Mucosa of descending colon (tissue), 3 donors: ENCODE data around the gene SH2D3C. TPM values are rescaled to one million over a fixed set of nuclear protein-coding genes. Genes with fewer than 3 reads are reported as not detected.

Experiments
- ATAC-seq: fragments of 200-7000 bp; cut with Tn5 transposase; one replicate; pipeline ENCODE4 v1.9.1; 2020; ENCODE audit warnings: mild to moderate bottlenecking, moderate library complexity
- DNase-seq, 3 donors: peaks; one replicate each; pipeline ENCODE4 v3.0.0-alpha.2; 2020
- H3K36me3 ChIP-seq: fragments of 200-600 bp; one replicate; pipeline ENCODE4 v1.8.0; 2021; ENCODE audit warnings: low read depth, mild to moderate bottlenecking
- H3K4me1 ChIP-seq: fragments of 200-600 bp; one replicate; pipeline ENCODE4 v1.8.0; 2021; ENCODE audit warnings: low read depth, mild to moderate bottlenecking
- H3K4me3 ChIP-seq: fragments of 200-600 bp; one replicate; pipeline ENCODE4 v1.8.0; 2021; ENCODE audit warnings: mild to moderate bottlenecking
- H3K9me3 ChIP-seq: fragments of 200-600 bp; one replicate; pipeline ENCODE4 v1.8.0; 2021; ENCODE audit warnings: mild to moderate bottlenecking
- intact Hi-C, 2 donors: fragments of 100-400 bp; cut with DNase I in 1 of 2; cut with micrococcal nuclease in 1 of 2; formaldehyde crosslinking; loops; one replicate each; pipeline versions ENCODE4 v1.11.0 to v1.11.1; 2022; cut with DNase I, micrococcal nuclease
- total RNA-seq, 3 donors: library from RNA; stranded (reverse); fragmentation: NEBNext Ultra II Directional in 2 of 3; extraction: Animal tissue kit (Norgen Biotek cat#: 25700) in 2 of 3; gene quantifications; one replicate each; pipeline versions ENCODE4 v1.2.1 to v1.2.4, GENCODE V29; 2021 to 2023
- TF ChIP-seq, protein P1 (sequence below): fragments of 200-600 bp; IDR thresholded peaks from one replicate; pipeline ENCODE4 v1.8.0; 2022; ENCODE audit warnings: antibody characterized with exemption, mild to moderate bottlenecking
- donor health status: DM: no; HTN: no; CAD: no; lungs with moderate emphysema.
- donor health status: DM: no; HTN: no; CAD: no.
- donor health status: DM: no; HTN: yes; CAD: no.

SH2D3C gene
- total RNA-seq, 3 donors from 2014 or later = 3.2 to 7.4 (median 4.7) TPM

DNA sequence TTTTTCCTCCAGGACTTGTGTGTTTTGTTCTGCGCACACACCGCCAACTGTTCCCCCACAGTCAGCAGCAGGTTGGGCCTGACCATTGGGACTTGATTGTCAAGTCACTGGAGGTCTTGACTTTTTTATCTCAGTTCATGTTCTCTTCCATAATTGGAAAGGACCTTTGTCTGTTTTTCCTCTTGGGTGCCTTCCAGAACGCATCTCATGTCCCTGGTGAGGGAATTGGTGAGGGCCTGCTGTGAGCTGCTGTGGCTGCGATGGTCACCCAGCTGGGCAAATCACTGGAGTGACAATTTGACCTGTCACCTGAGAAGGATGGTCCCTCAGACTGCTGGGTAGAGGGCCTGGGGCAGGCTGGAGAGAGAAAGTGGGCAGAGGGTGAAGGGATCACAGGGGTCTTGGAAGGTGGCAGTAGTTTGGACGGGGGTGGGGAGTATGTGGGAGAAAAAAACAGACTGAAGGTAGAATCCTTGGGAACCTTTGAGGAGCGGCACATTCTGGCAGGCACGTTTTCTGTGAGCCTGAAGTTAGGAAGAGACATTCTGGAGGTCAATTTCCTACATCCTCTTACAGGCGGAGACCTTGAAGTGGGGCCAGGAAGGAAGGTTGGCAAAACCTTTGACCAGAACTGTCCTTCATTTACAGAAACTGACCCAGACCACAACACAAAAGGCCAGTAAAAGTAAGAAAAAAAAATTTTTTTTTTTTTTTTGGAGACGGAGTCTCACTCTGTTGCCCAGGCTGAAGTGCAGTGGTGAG, 11.8 kb upstream of the SH2D3C start:
- TF ChIP-seq, protein P1, sequence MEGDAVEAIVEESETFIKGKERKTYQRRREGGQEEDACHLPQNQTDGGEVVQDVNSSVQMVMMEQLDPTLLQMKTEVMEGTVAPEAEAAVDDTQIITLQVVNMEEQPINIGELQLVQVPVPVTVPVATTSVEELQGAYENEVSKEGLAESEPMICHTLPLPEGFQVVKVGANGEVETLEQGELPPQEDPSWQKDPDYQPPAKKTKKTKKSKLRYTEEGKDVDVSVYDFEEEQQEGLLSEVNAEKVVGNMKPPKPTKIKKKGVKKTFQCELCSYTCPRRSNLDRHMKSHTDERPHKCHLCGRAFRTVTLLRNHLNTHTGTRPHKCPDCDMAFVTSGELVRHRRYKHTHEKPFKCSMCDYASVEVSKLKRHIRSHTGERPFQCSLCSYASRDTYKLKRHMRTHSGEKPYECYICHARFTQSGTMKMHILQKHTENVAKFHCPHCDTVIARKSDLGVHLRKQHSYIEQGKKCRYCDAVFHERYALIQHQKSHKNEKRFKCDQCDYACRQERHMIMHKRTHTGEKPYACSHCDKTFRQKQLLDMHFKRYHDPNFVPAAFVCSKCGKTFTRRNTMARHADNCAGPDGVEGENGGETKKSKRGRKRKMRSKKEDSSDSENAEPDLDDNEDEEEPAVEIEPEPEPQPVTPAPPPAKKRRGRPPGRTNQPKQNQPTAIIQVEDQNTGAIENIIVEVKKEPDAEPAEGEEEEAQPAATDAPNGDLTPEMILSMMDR = no peak
- H3K4me1 ChIP-seq = peaks cover 15% of the 10 kb centered on the region
- intact Hi-C loops = no loop called here
- ATAC-seq (no peak), DNase-seq (no peak)
- H3K9me3 ChIP-seq = no peaks in the 10 kb centered on the region
- H3K4me3 ChIP-seq = no peak overlapping the region
- peaks cover 27% of the 10 kb centered on the region for H3K36me3 ChIP-seq

DNA sequence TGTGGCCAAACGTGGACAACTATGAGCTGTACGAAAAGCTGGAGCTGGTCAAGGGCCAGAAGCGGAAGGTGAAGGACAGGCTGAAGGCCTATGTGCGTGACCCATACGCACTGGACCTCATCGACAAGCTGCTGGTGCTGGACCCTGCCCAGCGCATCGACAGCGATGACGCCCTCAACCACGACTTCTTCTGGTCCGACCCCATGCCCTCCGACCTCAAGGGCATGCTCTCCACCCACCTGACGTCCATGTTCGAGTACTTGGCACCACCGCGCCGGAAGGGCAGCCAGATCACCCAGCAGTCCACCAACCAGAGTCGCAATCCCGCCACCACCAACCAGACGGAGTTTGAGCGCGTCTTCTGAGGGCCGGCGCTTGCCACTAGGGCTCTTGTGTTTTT, 10.7 kb upstream of the SH2D3C start:
- TF ChIP-seq, protein P1 = no peak
- Histone ChIP-seq H3K36me3 (peaks cover 27% of the 10 kb centered on the region), H3K9me3 (no peaks in the 10 kb centered on the region), H3K4me1 (peaks cover 20% of the 10 kb centered on the region), H3K4me3 (no peak overlapping the region)
- intact Hi-C loops = no loop called here
- ATAC-seq (no peak), DNase-seq (peak in 1 of 3 donors; percentile 59)

DNA sequence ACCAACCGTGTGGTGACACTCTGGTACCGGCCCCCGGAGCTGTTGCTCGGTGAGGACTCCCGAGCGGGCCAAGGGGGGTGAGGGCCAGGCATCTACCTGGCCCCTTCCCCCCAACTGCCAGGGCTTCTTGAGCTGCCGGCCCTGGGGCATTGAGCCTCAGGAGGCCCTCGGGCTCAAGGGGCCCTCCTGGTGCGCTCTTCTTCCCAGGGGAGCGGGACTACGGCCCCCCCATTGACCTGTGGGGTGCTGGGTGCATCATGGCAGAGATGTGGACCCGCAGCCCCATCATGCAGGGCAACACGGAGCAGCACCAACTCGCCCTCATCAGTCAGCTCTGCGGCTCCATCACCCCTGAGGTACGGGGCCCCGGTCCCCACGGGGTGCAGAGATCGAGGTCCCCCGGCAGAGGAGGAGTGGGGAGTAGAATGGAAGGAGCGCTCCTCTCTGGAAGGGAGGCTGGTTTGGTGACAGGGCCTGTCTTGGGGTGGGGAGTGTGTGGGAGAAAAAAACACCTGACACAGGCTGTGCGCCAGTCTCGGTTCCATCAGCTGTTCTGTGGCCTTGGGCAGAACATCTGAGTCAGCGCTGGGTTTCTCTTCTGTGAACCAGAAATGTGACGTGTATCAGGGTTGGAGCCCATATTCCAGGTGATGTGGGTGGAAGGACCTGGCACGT, 10.0 kb upstream of the SH2D3C start:
- ATAC-seq = no peak
- TF ChIP-seq, protein P1 = no peak
- intact Hi-C loops = no loop called here

DNA sequence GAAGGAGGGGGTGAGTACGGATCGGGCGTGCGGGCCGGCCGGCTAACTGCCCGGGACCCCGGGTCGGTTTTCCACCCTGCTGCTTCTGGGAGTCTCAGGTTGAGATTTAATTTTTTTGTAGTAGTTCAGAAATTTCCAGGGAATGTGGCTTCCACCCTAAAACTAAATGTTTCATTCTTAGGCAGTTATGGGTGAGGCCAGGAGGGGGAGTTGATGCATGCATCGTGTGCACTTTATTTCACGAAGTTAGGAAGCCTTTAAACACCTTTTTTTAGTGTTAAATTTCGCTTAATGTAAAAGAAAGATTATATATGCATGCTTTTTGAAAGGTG, 8.3 kb upstream of the SH2D3C start:
- no peak for ATAC-seq
- peaks cover 27% of the 10 kb centered on the region for H3K36me3 ChIP-seq
- TF ChIP-seq, protein P1 = peak; percentile 18
- peak overlapping the region; percentile 93 for H3K4me3 ChIP-seq
- peaks cover 25% of the 10 kb centered on the region for H3K4me1 ChIP-seq
- intact Hi-C loops = no loop called here
- peak in 1 of 3 donors; percentile 32 for DNase-seq
- H3K9me3 ChIP-seq = no peaks in the 10 kb centered on the region

More for the DNA sequence above, 10.0 kb upstream of the SH2D3C start:
- no peak for DNase-seq
- Histone ChIP-seq H3K9me3 (no peaks in the 10 kb centered on the region), H3K4me1 (peaks cover 25% of the 10 kb centered on the region), H3K4me3 (no peak overlapping the region), H3K36me3 (peaks cover 27% of the 10 kb centered on the region)

DNA sequence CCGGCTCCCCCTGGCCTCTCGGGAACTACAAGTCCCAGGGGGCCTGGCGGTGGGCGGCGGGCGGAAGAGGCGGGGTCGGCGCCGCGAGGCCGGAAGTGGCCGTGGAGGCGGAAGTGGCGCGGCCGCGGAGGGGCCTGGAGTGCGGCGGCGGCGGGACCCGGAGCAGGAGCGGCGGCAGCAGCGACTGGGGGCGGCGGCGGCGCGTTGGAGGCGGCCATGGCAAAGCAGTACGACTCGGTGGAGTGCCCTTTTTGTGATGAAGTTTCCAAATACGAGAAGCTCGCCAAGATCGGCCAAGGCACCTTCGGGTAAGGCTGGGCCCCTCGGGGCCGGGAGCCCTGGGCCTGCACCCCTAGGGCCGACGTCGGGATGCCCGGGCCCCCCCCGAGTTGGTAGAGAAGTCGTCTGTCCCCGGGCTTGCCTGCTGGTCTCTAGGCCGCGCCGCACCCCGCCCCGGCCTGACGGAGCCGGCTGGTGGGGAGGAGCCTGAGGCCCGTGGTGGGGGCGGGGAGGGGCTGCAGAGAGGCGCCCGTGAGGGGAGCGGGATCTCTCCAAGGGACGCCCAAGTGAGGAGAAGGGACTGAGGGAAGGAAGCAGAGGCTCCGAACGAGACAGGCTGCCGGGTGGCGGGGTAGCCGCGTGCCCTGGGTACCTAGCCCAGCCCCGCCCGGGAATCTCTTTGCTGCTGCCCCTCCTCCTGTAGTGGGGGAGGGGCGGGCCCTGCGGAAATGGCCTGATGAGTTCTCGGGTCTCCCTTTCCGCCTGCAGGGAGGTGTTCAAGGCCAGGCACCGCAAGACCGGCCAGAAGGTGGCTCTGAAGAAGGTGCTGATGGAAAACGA, 7.7 kb upstream of the SH2D3C start, which contains the start of gene CDK9:
TSS of gene CDK9 (plus strand) at position 102 of the 840 bp plus-strand sequence. CDS start at position 217, 115 bp downstream.
- Histone ChIP-seq H3K4me1 (peaks cover 25% of the 10 kb centered on the region), H3K9me3 (no peaks in the 10 kb centered on the region), H3K4me3 (peak within 1 kb of the TSS; percentile 93), H3K36me3 (peaks cover 27% of the 10 kb centered on the region)
- DNase-seq (peak; percentile 92 to 96 (median 95)), ATAC-seq (peak; percentile 82)
- TF ChIP-seq, protein P1 = no peak
- intact Hi-C loops = no loop called here
